NCI-H460 (cell line): ENCODE data around the gene FGGY. TPM values are rescaled to one million over a fixed set of nuclear protein-coding genes. Genes with fewer than 3 reads are reported as not detected.
"Not testable (repeated sequence)": the region's sequence is repeated elsewhere in the genome, so short reads cannot be mapped to it uniquely, and the experiment has no call there.

Experiments used
- DNase-seq: peaks from one replicate; pipeline ENCODE4 v3.0.0-alpha.2; 2016; ENCODE audit warnings: low read depth; ENCODE audit errors: extremely low read depth
- total RNA-seq: library from RNA; depleted of rRNA; stranded (reverse); fragments of >200 nt; shearing (Covaris generic); gene quantifications from 2 replicates; pipeline ENCODE4 v1.2.3, GENCODE V29; 2014

FGGY gene
- total RNA-seq, 1 experiment from 2014 or later: 6.3 TPM

- DNase-seq: no peak
Observed at GRCh38 chr1:59556802-59557548, 260.1 kb downstream of the FGGY start.

DNA sequence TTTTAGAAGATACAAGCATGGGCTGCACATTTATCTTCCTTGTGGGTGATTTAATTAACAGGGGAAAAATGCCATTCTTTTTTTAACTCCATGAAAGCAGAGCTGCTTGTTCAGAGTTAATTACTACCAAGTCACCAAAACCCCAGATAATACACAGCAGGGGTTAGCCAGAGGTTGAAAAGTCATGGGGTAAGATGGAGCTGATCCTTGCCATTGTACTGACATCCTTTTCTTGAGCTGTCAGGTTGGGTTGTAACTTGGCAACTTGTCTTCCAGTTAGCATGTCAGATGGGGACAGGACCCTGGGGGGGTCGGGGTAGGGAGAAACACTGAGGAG, 260.6 kb downstream of the FGGY start:
- DNase-seq: no peak

GRCh38 chr1:59558580-59558979, 261.7 kb downstream of the FGGY start:
- not testable (repeated sequence) for DNase-seq

- DNase-seq: no peak
Observed at GRCh38 chr1:59560807-59561450, 264.0 kb downstream of the FGGY start.

DNA sequence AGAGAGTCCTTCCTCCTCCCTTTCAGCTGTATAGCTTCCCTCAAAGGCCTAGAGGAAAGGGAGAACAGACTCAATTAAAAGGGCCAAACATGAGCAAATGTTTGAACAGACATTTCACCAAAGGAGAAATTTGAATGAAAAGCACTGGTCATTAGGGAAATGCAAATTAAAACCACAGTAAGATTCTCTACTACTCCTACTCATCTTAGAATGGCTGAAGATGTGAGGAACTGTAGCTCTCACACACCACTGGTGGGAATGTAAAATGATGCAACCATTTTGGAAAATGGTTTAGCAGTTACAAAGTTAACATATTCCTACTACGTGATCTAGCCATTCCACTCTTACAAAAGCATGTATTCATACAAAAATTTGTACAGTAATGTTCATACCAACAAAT, 264.9 kb downstream of the FGGY start:
- DNase-seq: no peak

DNA sequence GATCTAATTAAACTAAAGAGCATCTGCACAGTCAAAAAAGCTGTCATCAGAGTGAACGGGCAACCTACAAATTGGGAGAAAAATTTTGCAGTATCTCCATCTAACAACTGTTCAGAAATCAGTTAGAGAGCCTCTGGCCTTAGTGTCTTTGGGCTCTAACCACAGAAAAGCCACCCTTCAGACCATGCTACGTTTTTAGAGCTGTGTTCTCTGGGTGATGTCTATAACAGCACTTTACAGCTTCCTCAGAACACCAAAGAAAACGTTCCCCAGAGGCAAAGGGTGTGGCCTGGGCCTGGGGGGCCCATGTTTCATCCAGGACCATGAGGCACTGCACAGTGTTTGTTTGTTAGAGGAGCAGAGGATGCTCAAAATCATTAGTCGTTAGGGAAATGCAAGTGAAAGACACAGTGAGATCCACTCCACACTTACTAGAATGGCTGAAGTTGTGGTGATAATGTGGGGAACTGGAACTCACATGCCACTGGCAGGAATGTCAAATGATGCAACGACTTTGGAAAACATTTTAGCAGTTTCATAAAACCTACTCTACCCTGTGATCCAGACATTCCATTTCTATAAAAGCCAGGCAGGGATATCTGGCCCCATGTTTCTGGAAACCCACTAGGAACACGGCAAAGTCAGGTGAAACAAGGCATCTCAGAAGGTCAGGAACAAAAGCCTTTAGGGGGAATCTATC, 267.4 kb downstream of the FGGY start:
- no peak for DNase-seq

DNA sequence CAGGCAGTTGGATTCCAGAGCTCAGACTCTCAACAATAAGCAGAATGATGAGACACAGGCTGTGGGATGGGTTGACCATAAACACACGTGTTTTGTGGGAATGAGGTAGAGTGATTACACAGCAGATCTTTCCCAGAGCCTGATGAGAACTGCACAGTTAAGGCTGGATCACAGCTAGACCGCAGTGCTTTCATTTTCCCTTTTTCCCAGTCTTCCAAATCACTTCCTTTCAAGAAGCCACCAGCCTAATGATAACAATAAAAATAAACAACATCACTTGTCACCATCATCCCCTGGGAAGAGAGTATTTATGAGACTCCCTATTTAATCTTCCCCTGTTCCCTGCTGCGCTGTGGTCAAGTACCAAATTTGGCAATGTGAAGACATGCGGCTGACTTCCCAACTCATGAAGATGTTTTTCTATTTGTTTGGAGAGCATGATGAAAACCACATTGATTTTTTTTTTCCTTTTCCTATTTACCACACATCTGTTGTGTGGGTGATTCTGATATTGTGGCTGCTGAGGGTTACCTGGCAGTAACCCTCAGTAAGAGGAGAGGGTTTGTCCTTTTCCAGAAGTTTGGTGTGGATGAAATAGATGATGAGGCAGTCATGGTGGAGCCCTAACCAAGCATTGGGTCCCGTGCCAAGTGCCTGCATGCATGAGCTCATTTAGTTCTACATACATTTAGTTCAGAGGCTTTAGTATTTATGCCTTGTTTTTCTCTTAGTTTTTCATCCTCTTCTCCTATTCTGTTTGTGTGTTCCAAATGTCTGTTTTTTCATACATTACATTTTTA, 268.9 kb downstream of the FGGY start:
- DNase-seq: no peak

GRCh38 chr1:59568158-59568935, 271.5 kb downstream of the FGGY start:
- DNase-seq: no peak

DNA sequence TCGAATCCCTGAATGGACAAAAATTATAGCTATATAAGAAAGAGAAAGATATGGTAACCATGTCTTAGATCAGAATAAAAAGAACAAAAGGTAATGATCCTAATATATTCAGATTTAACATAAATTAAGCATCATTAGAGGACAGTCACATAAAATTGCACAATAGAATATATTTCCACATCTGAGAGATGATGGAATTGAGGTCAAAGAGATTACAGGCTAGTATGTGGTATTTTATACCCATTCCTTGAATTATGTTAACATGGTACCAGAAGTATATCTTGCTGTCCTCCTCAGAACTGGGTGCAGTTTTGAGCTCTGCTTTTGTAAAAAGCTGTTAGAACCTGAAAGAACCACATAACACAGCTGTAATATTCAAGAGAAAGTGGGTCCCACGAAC, 272.3 kb downstream of the FGGY start:
- no peak for DNase-seq

DNA sequence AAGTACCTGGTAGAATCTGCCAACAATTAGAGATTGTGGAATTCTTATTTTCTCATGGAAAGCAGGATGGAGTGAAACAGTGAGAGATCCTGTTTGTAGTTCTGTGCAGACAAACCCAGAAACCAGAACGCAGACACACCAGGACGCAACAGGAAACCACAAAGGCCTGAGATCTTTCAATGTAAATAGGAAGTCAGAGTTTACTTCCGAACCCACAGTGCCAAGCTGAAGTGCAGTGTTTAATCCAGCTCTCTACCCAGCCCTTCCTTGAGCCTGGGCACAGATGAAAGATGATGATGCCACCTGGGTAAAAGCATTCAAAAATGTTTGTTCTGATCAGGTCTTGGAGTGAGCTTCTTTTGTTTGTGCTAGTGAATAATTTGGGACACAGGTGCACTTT, 273.6 kb downstream of the FGGY start:
- DNase-seq: no peak

- DNase-seq: no peak
Observed at GRCh38 chr1:59574085-59574484, 277.2 kb downstream of the FGGY start.

DNA sequence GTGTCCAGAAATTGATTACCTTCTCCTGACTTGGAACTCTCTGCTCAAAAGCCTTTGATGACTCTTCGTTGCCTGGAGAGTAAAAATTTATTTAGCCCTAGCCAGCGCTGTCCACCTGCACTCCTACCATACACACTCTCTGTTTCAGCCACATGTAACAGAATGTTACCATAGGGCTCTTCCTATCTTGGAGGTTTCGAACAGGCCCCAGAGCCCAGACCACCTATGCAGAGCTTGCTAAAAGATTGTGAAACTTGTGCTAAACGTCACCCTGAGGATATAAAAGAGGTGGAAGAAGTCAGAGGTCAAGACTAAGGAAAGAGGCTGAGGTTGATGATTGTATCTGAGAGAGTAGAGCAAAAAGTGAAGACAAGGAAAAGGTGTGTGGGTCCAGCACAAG, 280.9 kb downstream of the FGGY start:
- no peak for DNase-seq

GRCh38 chr1:59579222-59579621, 282.3 kb downstream of the FGGY start:
- no peak for DNase-seq

DNA sequence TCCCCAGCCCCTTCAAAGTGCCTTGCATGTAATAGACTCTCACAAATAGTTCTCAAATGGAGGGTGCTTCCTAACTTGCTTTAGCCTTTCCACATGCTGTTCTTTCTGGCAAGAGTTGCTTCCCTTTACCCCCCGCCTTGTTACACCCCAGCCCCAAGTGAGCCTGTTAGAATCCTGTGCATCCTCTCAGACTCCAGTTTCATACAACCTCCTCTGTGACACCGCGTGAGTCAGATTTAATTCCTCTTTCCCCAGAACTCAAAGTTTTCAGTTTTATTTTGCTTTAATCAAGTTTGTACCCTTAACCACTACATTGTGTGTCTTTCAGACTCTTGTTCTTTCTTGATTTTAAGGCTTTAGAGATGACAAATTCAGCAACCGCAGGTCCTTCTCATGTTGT, 283.4 kb downstream of the FGGY start:
- no peak for DNase-seq

- DNase-seq: not testable (repeated sequence)
Observed at GRCh38 chr1:59592410-59592809, 295.5 kb downstream of the FGGY start.

- no peak for DNase-seq
Observed at GRCh38 chr1:59592924-59593323, 296.0 kb downstream of the FGGY start.

GRCh38 chr1:59593798-59594790, 297.2 kb downstream of the FGGY start:
- no peak for DNase-seq

DNA sequence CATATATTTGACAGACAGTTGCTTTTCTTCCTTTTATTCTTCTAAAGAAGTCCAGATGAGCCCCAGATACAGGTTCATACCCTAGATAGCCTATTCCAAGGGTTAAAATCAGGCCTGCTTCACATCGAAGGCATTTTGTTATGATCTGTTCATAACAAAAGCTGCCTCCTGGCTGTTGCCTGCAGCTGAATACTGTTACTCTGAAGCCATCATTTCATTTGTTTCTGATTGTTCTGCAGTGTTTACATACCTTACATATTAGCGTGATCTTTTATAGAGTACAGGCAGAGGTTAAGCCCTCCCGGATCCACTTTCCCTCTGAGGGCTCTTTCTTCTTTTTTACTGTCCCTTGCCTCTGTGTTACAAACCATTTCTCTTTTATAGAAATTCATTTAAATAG, 298.9 kb downstream of the FGGY start:
- DNase-seq: no peak

DNA sequence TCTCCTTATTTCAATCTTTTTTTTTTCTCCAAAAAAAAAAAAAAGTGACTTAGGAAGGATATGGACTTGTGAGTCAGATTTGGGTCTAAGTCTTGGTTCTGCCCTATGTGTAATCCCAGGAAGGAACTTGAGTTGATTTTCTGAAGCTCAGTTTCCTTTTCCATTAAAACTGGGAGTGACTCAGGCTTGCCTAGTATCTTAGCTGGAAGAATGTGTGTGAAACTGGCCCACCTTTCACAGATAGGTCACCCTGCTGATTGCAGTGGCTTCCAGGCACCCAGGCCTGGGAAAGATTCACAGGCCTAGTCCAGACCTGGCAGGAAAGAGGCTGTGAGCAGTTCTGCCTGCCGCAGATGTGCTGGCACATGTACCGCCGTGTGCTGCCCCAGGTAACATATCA, 299.5 kb downstream of the FGGY start:
- no peak for DNase-seq
